ENCODE data around the gene TINAG.

TINAG gene

GRCh38 chr6:54308289-54308985 is at the start of gene TINAG:
Gene TINAG (plus strand): TSS chr6:54308441. CDS start chr6:54308551, 110 bp downstream.
- DNase-seq = no peak

- DNase-seq = no peak
Observed at GRCh38 chr6:54260025-54260424, 48.2 kb upstream of the TINAG start.

- no peak for DNase-seq
Observed at GRCh38 chr6:54262499-54262898, 45.7 kb upstream of the TINAG start.

GRCh38 chr6:54262971-54263370 is 45.3 kb upstream of the TINAG start:
- no peak for DNase-seq

- no peak for DNase-seq
Observed at GRCh38 chr6:54264581-54265272, 43.5 kb upstream of the TINAG start.

GRCh38 chr6:54266400-54266923 is 41.8 kb upstream of the TINAG start:
- DNase-seq = no peak

GRCh38 chr6:54267798-54268197 is 40.4 kb upstream of the TINAG start:
- DNase-seq = no peak

- DNase-seq = no peak
Observed at GRCh38 chr6:54273214-54273820, 34.9 kb upstream of the TINAG start.

- DNase-seq = no peak
Observed at GRCh38 chr6:54274383-54274782, 33.9 kb upstream of the TINAG start.

GRCh38 chr6:54282186-54282585 is 26.1 kb upstream of the TINAG start:
- DNase-seq = no peak

- DNase-seq = no peak
Observed at GRCh38 chr6:54284161-54284860, 23.9 kb upstream of the TINAG start.

- no peak for DNase-seq
Observed at GRCh38 chr6:54285595-54285994, 22.6 kb upstream of the TINAG start.

- DNase-seq = no peak
Observed at GRCh38 chr6:54286141-54286540, 22.1 kb upstream of the TINAG start.

GRCh38 chr6:54288474-54288873 is 19.8 kb upstream of the TINAG start:
- no peak for DNase-seq

GRCh38 chr6:54289426-54289825 is 18.8 kb upstream of the TINAG start:
- no peak for DNase-seq

- DNase-seq = no peak
Observed at GRCh38 chr6:54291146-54291545, 17.1 kb upstream of the TINAG start.

- DNase-seq = no peak
Observed at GRCh38 chr6:54291738-54292137, 16.5 kb upstream of the TINAG start.

GRCh38 chr6:54294965-54295532 is 13.2 kb upstream of the TINAG start:
- no peak for DNase-seq

GRCh38 chr6:54299542-54300269 is 8.5 kb upstream of the TINAG start:
- DNase-seq = no peak

GRCh38 chr6:54301770-54302169 is 6.5 kb upstream of the TINAG start:
- no peak for DNase-seq

GRCh38 chr6:54307439-54307910 is 766 bp upstream of the TINAG start:
- DNase-seq = no peak

- DNase-seq = no peak
Observed at GRCh38 chr6:54308986-54309315, 710 bp downstream of the TINAG start.

Data from activated effector memory CD4-positive, alpha-beta T cell treated with anti-CD3 and anti-CD28 coated beads, Interleukin-2, amount 50 U/mL, for 16 hours (primary cell).